Measurements from ENCODE around the gene ELAVL1. TPM values are rescaled to one million over a fixed set of nuclear protein-coding genes. Genes with fewer than 3 reads are reported as not detected.

Gene ELAVL1
- total RNA-seq, 4 donors from 2014 or later, result 14.1 to 71.7 (median 39.3) TPM

GRCh38 chr19:7928741-7929701, 76.4 kb downstream of the ELAVL1 start:
- Histone ChIP-seq H3K27me3 (no peaks in the 10 kb centered on the region), H3K36me3 (no peaks in the 10 kb centered on the region), H3K4me3 (peak overlapping the region; percentile 17), H3K9me3 (no peaks in the 10 kb centered on the region), H3K4me1 (peaks cover 8 to 54% of the 10 kb centered on the region in 2 donors), H3K27ac (peak overlapping the region; percentile 97 to 99)
- peak; percentile 78 to 88 for DNase-seq
- peak; percentile 21 to 34 for TF ChIP-seq POLR2A (IDR thresholded peaks at IDR 0.05)
- TF ChIP-seq CTCF (IDR thresholded peaks at IDR 0.05), result peak; percentile 7 to 44 (median 26)
- intact Hi-C loops (cut with DNase I; ENCODE audit: low total_unique reads), result no loop called here

- intact Hi-C loops (cut with DNase I; ENCODE audit: low total_unique reads), result no loop called here
- Histone ChIP-seq H3K9me3 (no peaks in the 10 kb centered on the region), H3K4me3 (peak overlapping the region; percentile 17), H3K27me3 (no peaks in the 10 kb centered on the region), H3K27ac (peak overlapping the region; percentile 97 to 99), H3K4me1 (peaks cover 8 to 54% of the 10 kb centered on the region in 2 donors), H3K36me3 (no peaks in the 10 kb centered on the region)
- DNase-seq, result peak in 1 of 2 donors; percentile 66
- TF ChIP-seq POLR2A (IDR thresholded peaks at IDR 0.05), result no peak
- TF ChIP-seq CTCF (IDR thresholded peaks at IDR 0.05), result peak in 1 of 4 experiments; percentile 27
Measured at GRCh38 chr19:7928334-7928706, 77.1 kb downstream of the ELAVL1 start.

GRCh38 chr19:7927605-7928333, 77.7 kb downstream of the ELAVL1 start:
- Histone ChIP-seq H3K27me3 (no peaks in the 10 kb centered on the region), H3K4me1 (peaks cover 10 to 54% of the 10 kb centered on the region in 2 donors), H3K36me3 (no peaks in the 10 kb centered on the region), H3K27ac (peak overlapping the region; percentile 97 to 99), H3K4me3 (peak overlapping the region in 1 of 2 donors; percentile 17), H3K9me3 (no peaks in the 10 kb centered on the region)
- intact Hi-C loops (cut with DNase I; ENCODE audit: low total_unique reads), result no loop called here
- TF ChIP-seq POLR2A (IDR thresholded peaks at IDR 0.05) (no peak), CTCF (IDR thresholded peaks at IDR 0.05) (no peak)
- DNase-seq, result peak in 1 of 2 donors; percentile 46

GRCh38 chr19:7926727-7927604, 78.5 kb downstream of the ELAVL1 start:
- no peaks in the 10 kb centered on the region for H3K36me3 ChIP-seq
- H3K27me3 ChIP-seq, result no peaks in the 10 kb centered on the region
- DNase-seq, result peak in 1 of 2 donors; percentile 50
- TF ChIP-seq CTCF (IDR thresholded peaks at IDR 0.05) (no peak), POLR2A (IDR thresholded peaks at IDR 0.05) (no peak)
- peak overlapping the region; percentile 97 to 99 for H3K27ac ChIP-seq
- intact Hi-C loops (cut with DNase I; ENCODE audit: low total_unique reads), result no loop called here
- H3K9me3 ChIP-seq, result no peaks in the 10 kb centered on the region
- peaks cover 18 to 62% of the 10 kb centered on the region in 2 donors for H3K4me1 ChIP-seq
- H3K4me3 ChIP-seq, result peak overlapping the region in 1 of 2 donors; percentile 53
